ENCODE data around the gene EXPH5.

EXPH5 gene

GRCh38 chr11:108601150-108601549 is 7.6 kb upstream of the EXPH5 start:
- DNase-seq (ENCODE audit: extremely low read depth, low read depth): no peak
- no peak overlapping the region for H3K4me3 ChIP-seq (replicated peaks; ENCODE audit: low read depth, low read length)
- no peak for TF ChIP-seq CTCF (IDR thresholded peaks at IDR 0.05; ENCODE audit: low read depth, low read length, missing control alignments)

- H3K4me3 ChIP-seq (replicated peaks; ENCODE audit: low read depth, low read length): no peak overlapping the region
- no peak for TF ChIP-seq CTCF (IDR thresholded peaks at IDR 0.05; ENCODE audit: low read depth, low read length, missing control alignments)
- no peak for DNase-seq (ENCODE audit: extremely low read depth, low read depth)
These were observed 6.4 kb upstream of the EXPH5 start for GRCh38 chr11:108599978-108600377.

GRCh38 chr11:108597736-108598355 is 4.3 kb upstream of the EXPH5 start:
- no peak for DNase-seq (ENCODE audit: extremely low read depth, low read depth)
- no peak for TF ChIP-seq CTCF (IDR thresholded peaks at IDR 0.05; ENCODE audit: low read depth, low read length, missing control alignments)
- H3K4me3 ChIP-seq (replicated peaks; ENCODE audit: low read depth, low read length): no peak overlapping the region

- H3K4me3 ChIP-seq (replicated peaks; ENCODE audit: low read depth, low read length): no peak overlapping the region
- no peak for TF ChIP-seq CTCF (IDR thresholded peaks at IDR 0.05; ENCODE audit: low read depth, low read length, missing control alignments)
- DNase-seq (ENCODE audit: extremely low read depth, low read depth): no peak
These were observed 3.1 kb upstream of the EXPH5 start for GRCh38 chr11:108596701-108597100.

GRCh38 chr11:108593923-108594434 is 411 bp upstream of the EXPH5 start:
- peak overlapping the region; percentile 66; the same call in 1 of the 2 replicates for H3K4me3 ChIP-seq (replicated peaks; ENCODE audit: low read depth, low read length)
- no peak for TF ChIP-seq CTCF (IDR thresholded peaks at IDR 0.05; ENCODE audit: low read depth, low read length, missing control alignments)
- DNase-seq (ENCODE audit: extremely low read depth, low read depth): no peak

- no peak for TF ChIP-seq CTCF (IDR thresholded peaks at IDR 0.05; ENCODE audit: low read depth, low read length, missing control alignments)
- DNase-seq (ENCODE audit: extremely low read depth, low read depth): no peak
- H3K4me3 ChIP-seq (replicated peaks; ENCODE audit: low read depth, low read length): peak overlapping the region; percentile 66
These were observed 866 bp downstream of the EXPH5 start for GRCh38 chr11:108592591-108593213.

All from HFF-Myc (cell line).